Body of pancreas (tissue), 4 donors: Measurements from ENCODE around the gene ST6GALNAC4.

ENCODE experiments used
- CTCF ChIP-seq, 7 experiments: fragments of 450-650 bp in 4 of 7; fragments of 200-600 bp in 3 of 7; sonication (generic) in 3 of 7; IDR thresholded peaks; one replicate each; pipeline ENCODE4 v1.5.1; 2016 to 2019; ENCODE audit warnings: antibody characterized with exemption in 7 of 7
- POLR2A ChIP-seq, 3 donors: fragments of 450-650 bp; IDR thresholded peaks; one replicate each; pipeline ENCODE4 v1.6.1; 2016; ENCODE audit warnings: antibody characterized with exemption in 3 of 3, mild to moderate bottlenecking in 2 of 3

GRCh38 chr9:127904561-127905003 lies 12.3 kb downstream of the ST6GALNAC4 start:
- no peak for TF ChIP-seq CTCF (IDR thresholded peaks at IDR 0.05)
- peak in 1 of 3 donors; percentile 41 for TF ChIP-seq POLR2A (IDR thresholded peaks at IDR 0.05)
